Sigmoid colon (tissue), 7 donors: ENCODE results near the gene GRIA1. TPM values are rescaled to one million over a fixed set of nuclear protein-coding genes. Genes with fewer than 3 reads are reported as not detected.

Source experiments
- DNase-seq: peaks from one replicate; pipeline ENCODE4 v3.0.0-alpha.2; 2019
- H3K27ac ChIP-seq, 4 donors: fragments of 200-600 bp; sonication (generic); one replicate each; pipeline ENCODE4 v1.5.1; 2016 to 2019; ENCODE audit warnings: mild to moderate bottlenecking in 1 of 4
- H3K27me3 ChIP-seq, 3 donors: fragments of 200-600 bp; sonication (generic); one replicate each; pipeline ENCODE4 v1.5.1; 2019; ENCODE audit warnings: mild to moderate bottlenecking in 1 of 3
- H3K36me3 ChIP-seq, 4 donors: fragments of 200-600 bp; sonication (generic); one replicate each; pipeline ENCODE4 v1.5.1; 2016 to 2019
- H3K4me1 ChIP-seq, 4 donors: fragments of 200-600 bp; sonication (generic); one replicate each; pipeline ENCODE4 v1.5.1; 2017 to 2019
- H3K4me3 ChIP-seq, 4 donors: fragments of 200-600 bp; sonication (generic); one replicate each; pipeline ENCODE4 v1.5.1; 2017 to 2019; ENCODE audit warnings: mild to moderate bottlenecking in 2 of 4, moderate library complexity in 1 of 4
- H3K9me3 ChIP-seq, 4 donors: fragments of 200-600 bp in 3 of 4; sonication (generic) in 3 of 4; one replicate each; pipeline versions ENCODE4 v1.5.1 to v1.6.1; 2013 to 2019
- EP300 ChIP-seq, 4 donors: sonication (generic); formaldehyde crosslinking; IDR thresholded peaks; one replicate each; pipeline ENCODE4 v1.6.1; 2017; ENCODE audit warnings: antibody characterized with exemption in 4 of 4
- POLR2A ChIP-seq, 2 donors: fragments of 450-650 bp; IDR thresholded peaks; one replicate each; pipeline ENCODE4 v1.6.1; 2016; ENCODE audit warnings: antibody characterized with exemption in 2 of 2, mild to moderate bottlenecking in 2 of 2, moderate library complexity in 2 of 2
- POLR2AphosphoS5 ChIP-seq, 4 donors: sonication (generic); formaldehyde crosslinking; IDR thresholded peaks; one replicate each; pipeline ENCODE4 v1.6.1; 2017; ENCODE audit warnings: antibody characterized with exemption in 4 of 4
- WGBS, 2 donors: extraction: QIAGEN DNeasy Blood & Tissue Kit; methylation state at CpG; one replicate each; pipeline ENCODE4 v1.1.7; 2013; 5-methylcytosine and 5-hydroxymethylcytosine counted together
- intact Hi-C: fragments of 100-400 bp; cut with DNase I; formaldehyde crosslinking; loops from one replicate; pipeline ENCODE4 v1.15.1; 2023
- polyA plus RNA-seq, 3 donors: library from polyadenylated mRNA; stranded (reverse); fragments of 200-250 nt; gene quantifications; one replicate each; pipeline ENCODE4 v1.2.3, GENCODE V29; 2013
- total RNA-seq, 4 donors: library from RNA; depleted of rRNA; stranded (reverse); fragments of >200 nt; gene quantifications; one replicate each; pipeline ENCODE4 v1.1.0, GENCODE V29; 2016
- TF ChIP-seq, protein P1 (sequence below), 4 experiments: fragments of 450-650 bp in 3 of 4; fragments of 200-600 bp in 1 of 4; IDR thresholded peaks; one replicate each; pipeline ENCODE4 v1.5.1; 2016 to 2019; ENCODE audit warnings: antibody characterized with exemption in 4 of 4, mild to moderate bottlenecking in 3 of 4, moderate library complexity in 2 of 4
- donor health status: healthy with polysubstance abuse.
- donor health status: Bipolar disorder and iron deficiency.
- donor health status: healthy.

The GRIA1 gene
- total and polyA plus RNA-seq, 7 donors: under 0.01 to 1.5 (median 0.51) TPM; not detected in 1

DNA sequence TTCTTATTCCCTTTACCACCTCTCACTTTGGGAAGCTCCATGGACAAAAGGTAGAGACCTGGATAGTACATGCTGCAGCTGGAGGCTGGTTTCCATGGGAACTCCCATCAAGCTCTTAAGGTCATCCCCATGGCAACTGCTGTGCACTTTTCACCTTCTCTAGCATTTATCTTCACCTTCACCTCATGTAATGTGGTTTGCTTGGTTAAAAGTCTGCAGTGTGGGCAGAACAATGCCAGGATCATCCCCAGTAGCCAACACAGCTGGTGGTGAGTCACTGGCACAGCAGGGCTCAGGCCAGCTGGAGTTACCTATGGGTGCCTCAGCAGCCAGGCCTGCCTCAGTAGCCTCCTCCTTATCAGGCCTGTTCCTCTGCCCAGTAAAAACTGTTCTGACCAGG lies 210.5 kb downstream of the GRIA1 start:
- Histone ChIP-seq H3K27ac (no peak overlapping the region), H3K4me3 (no peak overlapping the region), H3K4me1 (no peaks in the 10 kb centered on the region), H3K9me3 (no peaks in the 10 kb centered on the region), H3K27me3 (no peaks in the 10 kb centered on the region), H3K36me3 (no peaks in the 10 kb centered on the region)
- no peak for TF ChIP-seq POLR2AphosphoS5 (IDR thresholded peaks at IDR 0.05)
- intact Hi-C loops: no loop called here
- no peak for DNase-seq

DNA sequence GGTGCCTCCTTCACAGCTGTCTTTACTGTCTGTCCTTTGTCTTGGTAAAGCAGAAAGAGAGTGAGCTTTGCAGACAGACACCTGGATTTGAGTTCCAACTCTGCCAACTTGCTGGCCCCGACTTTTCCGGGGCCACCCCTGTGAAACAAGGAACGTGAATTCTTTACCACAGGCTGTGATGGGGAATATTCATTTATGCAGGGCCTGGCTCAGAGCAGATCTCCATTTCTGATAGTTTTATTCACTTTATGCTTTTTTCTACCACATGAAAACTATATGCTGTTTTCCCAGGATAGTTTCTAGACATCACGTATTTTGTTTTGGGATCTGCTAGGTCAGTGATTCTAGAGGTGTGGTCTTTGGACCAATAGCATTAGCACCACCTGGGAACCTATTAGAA lies 211.8 kb downstream of the GRIA1 start:
- no peak overlapping the region for H3K27ac ChIP-seq
- intact Hi-C loops: no loop called here

DNA sequence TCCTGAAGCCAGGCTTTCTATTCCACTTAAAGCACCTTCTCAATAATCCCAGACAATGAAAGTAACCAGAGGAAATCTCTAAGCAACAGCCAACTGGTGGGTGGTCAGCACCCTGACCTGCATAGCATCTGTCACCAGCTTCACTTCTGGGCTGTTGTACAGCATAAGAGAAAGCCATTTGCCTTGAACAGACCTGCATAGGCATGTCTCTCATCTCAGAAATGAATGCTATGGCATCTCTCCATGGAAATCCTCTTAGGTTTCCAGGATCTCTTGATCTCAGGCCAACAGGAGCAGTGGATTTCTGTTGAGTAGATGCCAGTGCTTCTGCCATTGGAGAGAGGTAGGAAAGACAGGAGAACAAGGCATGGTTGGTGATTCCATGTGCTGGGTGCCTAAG lies 213.6 kb downstream of the GRIA1 start:
- TF ChIP-seq POLR2A (IDR thresholded peaks at IDR 0.05): no peak
- no peak for TF ChIP-seq EP300 (IDR thresholded peaks at IDR 0.05)
- TF ChIP-seq, protein P1, sequence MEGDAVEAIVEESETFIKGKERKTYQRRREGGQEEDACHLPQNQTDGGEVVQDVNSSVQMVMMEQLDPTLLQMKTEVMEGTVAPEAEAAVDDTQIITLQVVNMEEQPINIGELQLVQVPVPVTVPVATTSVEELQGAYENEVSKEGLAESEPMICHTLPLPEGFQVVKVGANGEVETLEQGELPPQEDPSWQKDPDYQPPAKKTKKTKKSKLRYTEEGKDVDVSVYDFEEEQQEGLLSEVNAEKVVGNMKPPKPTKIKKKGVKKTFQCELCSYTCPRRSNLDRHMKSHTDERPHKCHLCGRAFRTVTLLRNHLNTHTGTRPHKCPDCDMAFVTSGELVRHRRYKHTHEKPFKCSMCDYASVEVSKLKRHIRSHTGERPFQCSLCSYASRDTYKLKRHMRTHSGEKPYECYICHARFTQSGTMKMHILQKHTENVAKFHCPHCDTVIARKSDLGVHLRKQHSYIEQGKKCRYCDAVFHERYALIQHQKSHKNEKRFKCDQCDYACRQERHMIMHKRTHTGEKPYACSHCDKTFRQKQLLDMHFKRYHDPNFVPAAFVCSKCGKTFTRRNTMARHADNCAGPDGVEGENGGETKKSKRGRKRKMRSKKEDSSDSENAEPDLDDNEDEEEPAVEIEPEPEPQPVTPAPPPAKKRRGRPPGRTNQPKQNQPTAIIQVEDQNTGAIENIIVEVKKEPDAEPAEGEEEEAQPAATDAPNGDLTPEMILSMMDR (IDR thresholded peaks at IDR 0.05): no peak
- TF ChIP-seq POLR2AphosphoS5 (IDR thresholded peaks at IDR 0.05): no peak
- no peaks in the 10 kb centered on the region for H3K36me3 ChIP-seq
- H3K27ac ChIP-seq: no peak overlapping the region
- H3K4me1 ChIP-seq: no peaks in the 10 kb centered on the region
- no peaks in the 10 kb centered on the region for H3K9me3 ChIP-seq
- no peak for DNase-seq
- H3K4me3 ChIP-seq: no peak overlapping the region
- intact Hi-C loops: no loop called here
- H3K27me3 ChIP-seq: no peaks in the 10 kb centered on the region

More for the DNA sequence above, 211.8 kb downstream of the GRIA1 start:
- Histone ChIP-seq H3K4me1 (no peaks in the 10 kb centered on the region), H3K9me3 (no peaks in the 10 kb centered on the region), H3K4me3 (no peak overlapping the region), H3K36me3 (no peaks in the 10 kb centered on the region), H3K27me3 (no peaks in the 10 kb centered on the region)
- DNase-seq: no peak
- 87 to 88% methylated on average over 4 of the region's 4 CpGs for WGBS, 2 donors
- TF ChIP-seq POLR2AphosphoS5 (IDR thresholded peaks at IDR 0.05) (no peak), EP300 (IDR thresholded peaks at IDR 0.05) (no peak), POLR2A (IDR thresholded peaks at IDR 0.05) (no peak)
- TF ChIP-seq, protein P1 (IDR thresholded peaks at IDR 0.05): no peak

DNA sequence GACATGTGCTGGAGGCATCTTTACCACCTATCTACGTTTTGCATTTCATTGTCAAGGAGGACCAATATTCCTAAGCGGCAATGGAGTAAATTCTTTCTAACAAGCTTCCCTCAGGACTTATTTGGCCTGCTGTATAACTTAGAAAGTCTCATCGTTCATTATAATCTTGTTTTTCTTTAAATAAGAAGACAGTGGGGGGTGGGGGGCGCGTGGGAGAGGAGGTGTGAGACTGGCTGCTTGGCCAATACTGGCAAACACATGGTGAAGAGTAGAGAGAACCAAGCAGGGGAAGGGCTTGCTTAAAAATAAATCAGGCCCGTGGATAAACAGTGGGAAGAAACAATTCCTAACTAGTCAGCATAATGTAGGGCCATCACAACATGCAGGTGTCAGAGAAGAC lies 217.2 kb downstream of the GRIA1 start:
- no peak overlapping the region for H3K27ac ChIP-seq
- intact Hi-C loops: no loop called here
- TF ChIP-seq POLR2A (IDR thresholded peaks at IDR 0.05): no peak
- TF ChIP-seq, protein P1 (IDR thresholded peaks at IDR 0.05): no peak
- TF ChIP-seq POLR2AphosphoS5 (IDR thresholded peaks at IDR 0.05): no peak
- no peak for TF ChIP-seq EP300 (IDR thresholded peaks at IDR 0.05)
- no peak overlapping the region for H3K4me3 ChIP-seq
- no peaks in the 10 kb centered on the region for H3K36me3 ChIP-seq
- no peaks in the 10 kb centered on the region for H3K9me3 ChIP-seq
- H3K4me1 ChIP-seq: no peaks in the 10 kb centered on the region
- WGBS, 2 donors: 63 to 80% methylated on average over 6 of the region's 6 CpGs
- DNase-seq: no peak
- H3K27me3 ChIP-seq: no peaks in the 10 kb centered on the region

DNA sequence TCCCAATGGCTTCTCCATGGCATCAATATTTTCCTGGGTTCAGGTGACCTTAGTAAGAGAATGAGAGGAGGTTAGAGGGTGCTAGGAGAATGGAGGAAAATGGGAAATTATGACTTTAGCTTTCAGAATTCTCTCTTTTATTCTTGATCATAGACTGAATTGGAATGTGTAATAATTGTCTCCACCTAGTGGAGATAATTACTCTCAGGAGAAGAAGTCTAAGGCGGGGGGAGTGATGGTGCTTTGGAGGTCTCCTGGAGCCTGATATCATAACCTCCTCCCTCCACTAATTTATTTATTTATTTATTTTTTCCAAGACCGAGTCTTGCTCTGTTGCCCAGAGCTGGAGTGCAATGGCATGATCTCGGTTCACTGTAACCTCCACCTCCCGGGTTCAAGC lies 221.3 kb downstream of the GRIA1 start:
- no peak for DNase-seq
- intact Hi-C loops: no loop called here
- no peak overlapping the region for H3K4me3 ChIP-seq
- H3K9me3 ChIP-seq: no peaks in the 10 kb centered on the region
- H3K27me3 ChIP-seq: no peaks in the 10 kb centered on the region
- no peaks in the 10 kb centered on the region for H3K36me3 ChIP-seq
- WGBS, 2 donors: 93 to 95% methylated on average over 4 of the region's 4 CpGs
- H3K4me1 ChIP-seq: no peaks in the 10 kb centered on the region
- H3K27ac ChIP-seq: no peak overlapping the region
- TF ChIP-seq, protein P1 (IDR thresholded peaks at IDR 0.05): no peak
- TF ChIP-seq POLR2AphosphoS5 (IDR thresholded peaks at IDR 0.05) (no peak), EP300 (IDR thresholded peaks at IDR 0.05) (no peak), POLR2A (IDR thresholded peaks at IDR 0.05) (no peak)
